Naive thymus-derived CD4-positive, alpha-beta T cell (primary cell): ENCODE data around the gene CELA2B. TPM values are rescaled to one million over a fixed set of nuclear protein-coding genes. Genes with fewer than 3 reads are reported as not detected.

Source experiments
- ATAC-seq: fragments of 150-1000 bp; cut with Tn5 transposase; 2 replicates; pipeline ENCODE4 v1.10.0; 2021; ENCODE audit warnings: mild to moderate bottlenecking, moderate library complexity
- CTCF ChIA-PET: fragments of 350-600 bp; sonication (Branson Sonifier 250); formaldehyde crosslinking; loops from one replicate; lab custom pipeline; 2021; ENCODE audit warnings: antibody characterized with exemption; lab: Charles Lee
- POLR2A ChIA-PET: fragments of 350-600 bp; sonication (Branson Sonifier 250); formaldehyde crosslinking; loops from one replicate; lab custom pipeline; 2021; ENCODE audit warnings: antibody characterized with exemption, inconsistent platforms; lab: Charles Lee
- DNase-seq, 9 donors: peaks; one replicate each; pipeline versions ENCODE4 v3.0.0 to v3.0.0-alpha.2; 2020 to 2022; ENCODE audit warnings: mixed read lengths in 1 of 9
- H3K27ac ChIP-seq: one replicate; pipeline ENCODE4 v1.7.0; 2013; ENCODE audit warnings: mild to moderate bottlenecking, low read depth, low read length, moderate library complexity
- H3K27me3 ChIP-seq, 2 donors: one replicate each; pipeline ENCODE4 v1.7.0; 2013; ENCODE audit warnings: low read length in 2 of 2, mild to moderate bottlenecking in 2 of 2, moderate library complexity in 2 of 2; ENCODE audit not compliant: control insufficient read depth in 2 of 2, insufficient read depth in 2 of 2
- H3K36me3 ChIP-seq, 3 experiments: 1 replicate in 2 of 3; 2 replicates in 1 of 3; pipeline ENCODE4 v1.7.0; 2013; ENCODE audit warnings: low read length in 3 of 3, mild to moderate bottlenecking in 3 of 3, moderate library complexity in 1 of 3; ENCODE audit not compliant: insufficient read depth in 3 of 3, control insufficient read depth in 2 of 3
- H3K4me1 ChIP-seq, 2 donors: one replicate each; pipeline ENCODE4 v1.7.0; 2013; ENCODE audit warnings: low read length in 2 of 2, mild to moderate bottlenecking in 2 of 2, moderate library complexity in 1 of 2; ENCODE audit not compliant: control insufficient read depth in 2 of 2, insufficient read depth in 2 of 2
- H3K4me3 ChIP-seq: 2 replicates; pipeline ENCODE4 v1.7.0; 2013; ENCODE audit warnings: mild to moderate bottlenecking, low read length
- H3K9me3 ChIP-seq, 3 experiments: 1 replicate in 2 of 3; 2 replicates in 1 of 3; pipeline ENCODE4 v1.7.0; 2013; ENCODE audit warnings: low read length in 3 of 3; ENCODE audit not compliant: control insufficient read depth in 2 of 3
- H3K27ac Mint-ChIP-seq, 9 donors: one replicate each; pipeline ENCODE4 v1.8.0; 2020 to 2022; ENCODE audit warnings: mixed read lengths in 9 of 9, mild to moderate bottlenecking in 8 of 9, moderate library complexity in 5 of 9, inconsistent platforms in 2 of 9
- H3K27me3 Mint-ChIP-seq, 5 donors: one replicate each; pipeline ENCODE4 v1.8.0; 2021 to 2022; ENCODE audit warnings: mixed read lengths in 5 of 5, mild to moderate bottlenecking in 1 of 5
- H3K36me3 Mint-ChIP-seq, 5 donors: one replicate each; pipeline ENCODE4 v1.8.0; 2020 to 2022; ENCODE audit warnings: mixed read lengths in 5 of 5, mild to moderate bottlenecking in 3 of 5, inconsistent platforms in 1 of 5
- H3K4me1 Mint-ChIP-seq, 7 donors: one replicate each; pipeline ENCODE4 v1.8.0; 2020 to 2022; ENCODE audit warnings: mixed read lengths in 7 of 7, mild to moderate bottlenecking in 3 of 7, inconsistent platforms in 1 of 7
- H3K4me3 Mint-ChIP-seq, 10 donors: one replicate each; pipeline ENCODE4 v1.8.0; 2020 to 2022; ENCODE audit warnings: mild to moderate bottlenecking in 10 of 10, mixed read lengths in 10 of 10, moderate library complexity in 6 of 10, inconsistent platforms in 2 of 10
- H3K9me3 Mint-ChIP-seq, 11 donors: one replicate each; pipeline ENCODE4 v1.8.0; 2020 to 2022; ENCODE audit warnings: mixed read lengths in 11 of 11, mild to moderate bottlenecking in 4 of 11, inconsistent platforms in 1 of 11, moderate library complexity in 1 of 11
- intact Hi-C, 2 donors: fragments of 100-400 bp; cut with micrococcal nuclease; formaldehyde crosslinking; loops; one replicate each; pipeline ENCODE4 v1.15.1; 2023
- polyA plus RNA-seq, 2 donors: library from polyadenylated mRNA; unstranded; fragments of 300-500 nt; fragmentation: Illumina TruSeq; gene quantifications; one replicate each; pipeline ENCODE4 v1.2.3, GENCODE V29; 2021
- total RNA-seq, 6 experiments: library from RNA in 5 of 6; stranded (reverse) in 5 of 6; gene quantifications; 1 replicate in 5 of 6; 2 replicates in 1 of 6; pipeline ENCODE4 v1.2.3 and lab custom pipeline; 2021 to 2026

Gene CELA2B
- total and polyA plus RNA-seq, 7 experiments from 2014 or later: not detected

GRCh38 chr1:15523104-15524020 is 47.5 kb downstream of the CELA2B start:
- peak overlapping the region; percentile 100 for H3K27ac ChIP-seq
- peaks cover 30 to 60% (median 55%) of the 10 kb centered on the region in 7 donors for H3K4me1 Mint-ChIP-seq
- peak overlapping the region; percentile 82 to 100 (median 91) for H3K4me3 Mint-ChIP-seq
- ATAC-seq (no peak), DNase-seq (no peak)
- H3K27me3 Mint-ChIP-seq: no peaks in the 10 kb centered on the region
- intact Hi-C loops: loop anchor here (1.0 to 10.0 kb wide), 12 partner anchors 94 to 1531 kb away; partner anchors contain the start of genes DDI2 (in 1 of the 2), EFHD2 (in 1 of the 2), PLEKHM2 (in 1 of the 2) and SDHB (in 1 of the 2)
- no peaks in the 10 kb centered on the region for H3K27me3 ChIP-seq
- ChIA-PET POLR2A (interaction anchor here (0.6 kb wide), 2 partner anchors 30 to 91 kb away, joined by 3 to 5 read pairs; no protein-coding TSS in a partner anchor), CTCF (interaction anchor here (0.7 kb wide), 1 partner anchor 45 kb away, joined by 3 read pairs; no protein-coding TSS in a partner anchor)
- peaks cover 0 to 4% (median 0%) of the 10 kb centered on the region in 11 donors for H3K9me3 Mint-ChIP-seq
- no peaks in the 10 kb centered on the region for H3K9me3 ChIP-seq
- H3K27ac Mint-ChIP-seq: peak overlapping the region; percentile 90 to 100 (median 100)
- no peaks in the 10 kb centered on the region for H3K36me3 ChIP-seq
- H3K4me3 ChIP-seq: peak overlapping the region; percentile 58
- peaks cover 0 to 18% (median 0%) of the 10 kb centered on the region in 5 donors for H3K36me3 Mint-ChIP-seq
- H3K4me1 ChIP-seq: peaks cover 21 to 25% of the 10 kb centered on the region in 2 donors

- peaks cover 0 to 15% (median 0%) of the 10 kb centered on the region in 5 donors for H3K36me3 Mint-ChIP-seq
- H3K27me3 Mint-ChIP-seq: no peaks in the 10 kb centered on the region
- Histone ChIP-seq H3K27me3 (no peaks in the 10 kb centered on the region), H3K4me1 (peaks cover 21 to 26% of the 10 kb centered on the region in 2 donors), H3K36me3 (no peaks in the 10 kb centered on the region), H3K27ac (peak within 1 kb of the TSS; percentile 100), H3K9me3 (no peaks in the 10 kb centered on the region), H3K4me3 (peak within 1 kb of the TSS; percentile 78)
- POLR2A ChIA-PET: interaction anchor here (0.6 kb wide), 2 partner anchors 30 to 90 kb away, joined by 3 to 5 read pairs; no protein-coding TSS in a partner anchor
- H3K4me1 Mint-ChIP-seq: peaks cover 35 to 66% (median 60%) of the 10 kb centered on the region in 7 donors
- DNase-seq (no peak), ATAC-seq (no peak)
- peak within 1 kb of the TSS; percentile 82 to 100 (median 91) for H3K4me3 Mint-ChIP-seq
- peaks cover 0 to 4% (median 0%) of the 10 kb centered on the region in 11 donors for H3K9me3 Mint-ChIP-seq
- CTCF ChIA-PET: interaction anchor here (0.7 kb wide), 1 partner anchor 45 kb away, joined by 3 read pairs; no protein-coding TSS in a partner anchor
- peak within 1 kb of the TSS; percentile 90 to 100 (median 100) for H3K27ac Mint-ChIP-seq
- intact Hi-C loops: loop anchor here (1.0 to 10.0 kb wide), 12 partner anchors 93 to 1531 kb away; partner anchors contain the start of genes DDI2 (in 1 of the 2), EFHD2 (in 1 of the 2), PLEKHM2 (in 1 of the 2) and SDHB (in 1 of the 2)
Measured at GRCh38 chr1:15524021-15524282, 48.0 kb downstream of the CELA2B start, which contains the start of gene CASP9. CASP9 (minus strand) TSS chr1:15524215; CDS start chr1:15524200, 15 bp downstream.

GRCh38 chr1:15524283-15525049 is 48.6 kb downstream of the CELA2B start:
- Mint-ChIP-seq H3K9me3 (peaks cover 0 to 4% (median 0%) of the 10 kb centered on the region in 11 donors), H3K27me3 (no peaks in the 10 kb centered on the region), H3K4me3 (peak overlapping the region; percentile 82 to 100 (median 91)), H3K36me3 (peaks cover 0 to 13% (median 0%) of the 10 kb centered on the region in 5 donors), H3K27ac (peak overlapping the region; percentile 90 to 100 (median 100)), H3K4me1 (peaks cover 33 to 70% (median 62%) of the 10 kb centered on the region in 7 donors)
- ATAC-seq (peak; percentile 79), DNase-seq (peak; percentile 98 to 100 (median 99))
- intact Hi-C loops: loop anchor here (1.0 to 10.0 kb wide), 19 partner anchors 93 to 1913 kb away; partner anchors contain the start of genes RCC2 (in 2 of the 2), ATP13A2 (in 1 of the 2), DDI2 (in 1 of the 2) and EFHD2 (in 1 of the 2)
- ChIA-PET POLR2A (no interaction called here), CTCF (no interaction called here)
- Histone ChIP-seq H3K27ac (peak overlapping the region; percentile 100), H3K4me1 (peaks cover 21 to 28% of the 10 kb centered on the region in 2 donors), H3K4me3 (peak overlapping the region; percentile 60), H3K9me3 (no peaks in the 10 kb centered on the region), H3K27me3 (no peaks in the 10 kb centered on the region), H3K36me3 (no peaks in the 10 kb centered on the region)

GRCh38 chr1:15525050-15526020 is 49.4 kb downstream of the CELA2B start:
- Mint-ChIP-seq H3K4me1 (peaks cover 31 to 70% (median 62%) of the 10 kb centered on the region in 7 donors), H3K36me3 (peaks cover 0 to 15% (median 0%) of the 10 kb centered on the region in 5 donors), H3K27ac (peak overlapping the region; percentile 90 to 100 (median 100)), H3K9me3 (peaks cover 0 to 4% (median 0%) of the 10 kb centered on the region in 11 donors), H3K4me3 (peak overlapping the region; percentile 82 to 100 (median 91)), H3K27me3 (no peaks in the 10 kb centered on the region)
- Histone ChIP-seq H3K9me3 (no peaks in the 10 kb centered on the region), H3K27me3 (no peaks in the 10 kb centered on the region), H3K4me1 (peaks cover 21 to 28% of the 10 kb centered on the region in 2 donors), H3K4me3 (peak overlapping the region; percentile 78), H3K36me3 (no peaks in the 10 kb centered on the region), H3K27ac (peak overlapping the region; percentile 100)
- ATAC-seq (peak; percentile 1), DNase-seq (peak in 4 of 9 donors; percentile 3 to 99 (median 6))
- ChIA-PET CTCF (no interaction called here), POLR2A (interaction anchor here (0.5 to 3.0 kb wide), 2 partner anchors 53 to 832 kb away, joined by 3 to 13 read pairs; no protein-coding TSS in a partner anchor)
- intact Hi-C loops: loop anchor here (1.0 to 10.0 kb wide), 20 partner anchors 54 to 1912 kb away; partner anchors contain the start of genes NECAP2 (in 2 of the 2), RCC2 (in 2 of the 2), SZRD1 (in 2 of the 2) and AGMAT (in 1 of the 2)

GRCh38 chr1:15526021-15526489 is 50.2 kb downstream of the CELA2B start:
- Mint-ChIP-seq H3K27me3 (no peaks in the 10 kb centered on the region), H3K27ac (peak overlapping the region; percentile 90 to 100 (median 100)), H3K4me3 (peak overlapping the region; percentile 82 to 100 (median 91)), H3K4me1 (peaks cover 31 to 73% (median 64%) of the 10 kb centered on the region in 7 donors), H3K9me3 (peaks cover 0 to 4% (median 0%) of the 10 kb centered on the region in 11 donors), H3K36me3 (peaks cover 0 to 18% (median 0%) of the 10 kb centered on the region in 5 donors)
- Histone ChIP-seq H3K27ac (peak overlapping the region; percentile 100), H3K27me3 (no peaks in the 10 kb centered on the region), H3K9me3 (no peaks in the 10 kb centered on the region), H3K4me3 (peak overlapping the region; percentile 78), H3K36me3 (peaks cover 0 to 4% (median 0%) of the 10 kb centered on the region in 3 experiments), H3K4me1 (peaks cover 21 to 28% of the 10 kb centered on the region in 2 donors)
- intact Hi-C loops: loop anchor here (1.0 to 10.0 kb wide), 18 partner anchors 53 to 1911 kb away; partner anchors contain the start of genes NECAP2 (in 2 of the 2), RCC2 (in 2 of the 2), AGMAT (in 1 of the 2) and ATP13A2 (in 1 of the 2)
- ChIA-PET CTCF (no interaction called here), POLR2A (interaction anchor here (0.5 to 3.0 kb wide), 3 partner anchors 49 to 831 kb away, joined by 3 to 13 read pairs (median 3); no protein-coding TSS in a partner anchor)
- ATAC-seq (no peak), DNase-seq (peak in 3 of 9 donors; percentile 22 to 42 (median 27))
